Measurements from ENCODE around the gene CDK15.

Gene CDK15

DNA sequence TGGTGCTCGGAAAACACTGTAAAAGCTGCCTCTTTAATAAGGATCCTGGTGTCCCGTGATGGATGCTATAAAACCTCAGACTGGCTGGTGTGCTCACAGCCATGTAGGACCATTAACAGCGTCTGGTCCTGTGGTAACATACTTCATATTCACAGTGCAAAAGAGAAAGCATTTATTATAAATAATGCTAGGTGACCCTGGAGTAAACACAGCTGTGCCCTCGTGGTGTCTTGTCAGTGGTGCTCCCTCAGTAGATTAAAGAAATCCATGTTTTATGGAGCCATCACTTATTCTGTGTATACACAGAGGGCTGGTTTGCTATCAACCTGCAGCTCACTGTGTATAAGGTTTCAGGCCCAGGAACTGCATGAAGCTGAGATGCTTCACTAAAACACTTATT, 106.9 kb downstream of the CDK15 start:
- DNase-seq: no peak

DNA sequence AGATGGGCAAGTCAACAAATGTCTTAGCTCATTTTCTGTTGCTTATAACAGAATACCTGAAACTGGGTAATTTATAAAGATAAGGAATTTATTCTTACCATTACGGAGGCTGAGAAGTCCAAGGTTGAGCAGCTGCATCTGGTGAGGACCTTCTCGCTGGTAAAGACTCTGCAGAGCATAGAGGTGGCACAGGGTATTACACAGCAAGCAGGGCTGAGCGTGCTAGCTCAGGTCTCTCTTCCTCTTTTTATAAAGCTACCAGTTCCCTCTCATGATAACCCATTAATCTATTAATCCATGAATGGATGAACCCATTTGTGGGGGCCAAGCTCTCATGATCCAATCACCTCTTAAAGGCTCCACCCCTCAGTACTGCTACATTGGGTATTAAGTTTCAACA, 109.1 kb downstream of the CDK15 start:
- no peak for DNase-seq

DNA sequence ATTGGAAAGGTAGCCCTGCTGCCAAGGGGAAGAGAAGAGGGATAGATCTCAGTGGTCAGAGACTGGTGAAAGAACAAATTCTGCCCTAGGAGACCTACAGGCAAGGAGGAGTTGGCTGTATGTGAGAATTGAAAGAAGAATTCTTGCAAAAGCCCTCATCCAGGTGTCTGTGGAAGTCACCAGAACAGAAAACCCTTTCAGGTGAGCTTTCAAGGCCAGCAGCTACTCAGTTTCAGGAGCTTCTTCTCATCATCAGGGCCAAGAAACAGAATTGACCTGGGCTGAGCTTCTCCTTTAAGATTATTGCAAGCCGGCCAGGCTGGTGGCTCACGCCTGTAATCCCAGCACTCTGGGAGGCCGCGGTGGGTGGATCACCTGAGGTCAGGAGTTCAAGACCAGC, 110.2 kb downstream of the CDK15 start:
- no peak for DNase-seq

DNA sequence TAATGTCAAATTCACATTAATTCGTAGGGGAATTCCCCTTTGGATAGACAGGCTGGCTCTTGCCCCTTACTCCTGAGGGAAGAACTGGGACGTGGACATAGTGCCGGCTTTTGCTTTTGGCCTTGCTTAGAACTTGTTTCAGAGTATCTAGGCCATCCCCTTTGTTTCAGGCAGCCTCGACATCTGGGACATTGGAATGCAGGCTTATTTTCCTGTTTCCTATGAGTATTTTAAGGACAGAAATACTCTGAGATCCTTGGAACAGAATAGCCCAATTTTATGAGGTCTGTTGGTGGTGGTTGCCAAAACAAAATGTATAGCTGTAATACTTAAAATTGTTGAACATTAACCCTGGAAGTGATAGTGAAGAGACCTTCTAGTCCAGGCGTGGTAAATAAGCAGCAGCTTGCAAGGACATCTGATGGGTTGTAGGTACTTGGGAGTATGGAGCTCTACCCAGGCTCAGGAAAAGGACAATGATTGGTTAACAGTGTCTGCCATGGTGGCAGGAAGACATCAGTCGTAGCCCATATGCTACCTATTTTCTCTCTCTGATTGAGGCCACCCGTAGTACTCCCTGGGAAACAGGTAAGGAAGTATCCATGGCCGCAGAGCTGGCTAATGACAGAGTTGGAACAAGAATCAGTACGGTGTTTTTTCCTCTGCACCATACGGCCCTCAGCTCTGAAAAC, 112.4 kb downstream of the CDK15 start:
- DNase-seq: no peak

DNA sequence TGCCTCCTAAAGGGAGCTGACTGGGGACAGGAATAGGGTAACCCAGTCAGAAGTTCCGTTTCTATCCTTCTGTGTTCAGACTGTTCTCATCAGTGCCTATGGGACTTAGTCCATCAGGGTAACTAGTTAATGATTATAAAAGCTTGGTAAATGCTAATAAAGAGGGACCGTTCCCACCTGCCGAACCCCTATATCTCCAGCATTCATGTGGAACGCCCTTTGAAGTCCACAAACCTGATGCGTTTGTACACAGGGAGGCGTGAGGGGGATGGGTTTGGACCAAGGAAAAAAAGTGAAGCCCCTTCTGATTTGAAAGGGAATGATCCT, 112.9 kb downstream of the CDK15 start:
- DNase-seq: no peak

DNA sequence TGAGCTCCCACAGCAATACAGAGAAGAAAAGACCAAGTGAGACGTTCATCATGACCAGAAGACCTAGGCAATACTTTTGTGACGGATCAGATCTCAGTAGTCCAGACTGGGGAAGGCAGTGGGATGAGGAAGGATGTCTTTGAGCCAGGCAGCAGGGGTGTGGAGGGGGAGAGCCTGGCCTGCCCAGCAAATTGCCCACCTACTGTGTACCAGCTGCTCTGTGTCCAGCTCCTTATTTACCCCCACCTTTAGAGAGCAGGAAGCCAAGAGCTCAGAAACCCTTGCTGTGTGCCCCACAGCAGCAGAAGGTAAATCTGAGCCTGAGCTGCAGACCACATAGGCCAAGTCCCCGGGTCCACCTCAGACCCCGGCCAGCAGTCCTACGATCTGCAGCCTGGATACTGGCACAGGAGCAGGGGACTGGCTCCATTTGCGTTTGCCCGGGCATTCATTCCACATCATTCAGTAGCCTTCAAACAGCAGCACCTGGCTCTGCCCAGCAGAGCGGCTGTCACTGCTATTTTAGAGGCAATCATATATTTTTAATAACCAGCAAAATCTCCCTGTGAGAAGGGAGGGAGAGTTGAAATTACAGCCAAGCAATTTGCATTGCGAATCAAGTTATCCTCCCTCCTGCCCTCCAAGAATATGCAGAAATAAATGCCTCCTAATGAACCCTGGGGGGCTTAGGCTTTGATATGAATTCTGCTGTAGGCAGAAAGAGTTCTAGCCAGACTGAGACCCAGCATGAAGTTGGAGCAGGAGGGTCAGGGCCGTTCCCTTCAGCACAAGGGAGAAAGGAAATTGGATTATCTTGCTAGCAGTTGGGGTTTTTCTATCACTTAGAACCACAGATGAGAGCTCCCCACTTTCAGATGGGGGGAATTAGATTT, 117.3 kb downstream of the CDK15 start:
- DNase-seq: no peak

DNA sequence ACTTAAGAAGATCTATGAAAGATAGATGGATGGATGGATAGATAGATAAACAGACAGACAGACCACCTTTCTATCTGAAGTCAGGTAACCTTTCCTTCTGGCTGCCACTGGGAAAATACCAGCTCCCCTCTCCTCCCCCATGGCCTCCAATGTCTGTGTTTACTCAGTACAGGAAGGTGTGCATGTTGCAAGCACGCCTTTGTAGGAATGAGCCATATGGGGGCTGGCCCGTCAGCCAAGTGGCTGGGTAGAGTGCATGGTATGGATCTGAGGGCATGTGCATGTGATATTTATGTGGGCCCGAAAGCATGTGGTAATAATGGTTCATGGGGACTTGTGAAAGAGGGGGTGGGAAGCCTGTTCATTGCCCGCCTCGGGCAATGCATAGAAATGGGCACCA, 118.1 kb downstream of the CDK15 start:
- no peak for DNase-seq

DNA sequence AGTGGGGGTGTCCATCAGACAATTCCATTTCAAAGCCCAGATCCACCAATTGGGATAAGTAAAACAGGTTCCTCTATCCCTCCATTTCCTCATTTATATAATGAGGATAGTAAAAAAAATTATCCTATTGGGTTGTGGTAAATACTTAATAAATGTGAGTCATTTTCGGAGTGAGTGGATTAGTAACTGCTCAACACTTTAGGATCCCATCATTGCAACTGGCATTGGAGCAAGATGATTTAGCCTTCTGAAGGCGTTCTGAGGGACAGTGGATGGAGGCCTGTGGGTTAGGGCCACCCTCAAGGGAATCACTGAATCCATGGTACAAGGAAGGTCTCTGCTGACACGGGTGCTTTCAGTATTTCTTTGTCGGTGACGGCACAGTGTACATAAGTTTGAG, 118.7 kb downstream of the CDK15 start:
- no peak for DNase-seq

DNA sequence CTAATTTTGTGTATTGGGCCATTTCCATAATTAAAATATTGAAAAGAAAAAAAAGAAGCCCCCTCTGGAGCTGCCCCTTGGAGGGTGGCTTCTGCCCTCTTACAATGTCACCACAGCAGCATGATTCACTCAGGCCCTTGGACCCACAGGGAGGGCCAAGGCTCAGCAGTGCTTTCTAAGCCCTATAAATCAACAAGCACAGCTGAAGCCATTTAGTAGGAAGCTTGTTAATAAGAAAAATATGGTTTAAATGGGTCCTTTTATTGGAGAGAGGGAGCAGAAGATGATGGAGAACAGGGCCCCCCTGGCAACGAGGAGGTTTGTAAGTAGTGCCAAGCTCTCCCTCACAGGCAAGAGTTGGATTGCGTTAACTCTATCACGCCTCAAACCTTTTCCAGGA, 119.7 kb downstream of the CDK15 start:
- no peak for DNase-seq

DNA sequence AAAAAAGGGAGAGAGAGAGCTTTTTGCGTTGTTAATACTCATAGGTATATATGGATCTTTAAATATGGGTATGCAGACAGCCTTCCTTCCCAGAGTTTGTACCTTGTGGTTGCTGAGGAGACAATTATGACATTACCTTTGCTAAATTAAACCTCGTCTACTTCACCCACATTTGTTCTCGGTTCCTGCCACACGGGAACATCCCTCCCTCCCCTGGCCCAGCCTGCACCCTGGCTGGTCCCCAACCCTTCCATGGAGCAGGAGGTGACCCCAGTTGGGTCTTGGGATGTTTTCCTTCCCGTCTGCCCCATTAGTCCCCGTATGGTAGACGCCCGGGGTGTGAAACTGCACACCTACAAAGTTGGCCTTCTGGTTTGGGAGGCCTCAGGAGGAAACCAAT, 122.0 kb downstream of the CDK15 start:
- DNase-seq: no peak

DNA sequence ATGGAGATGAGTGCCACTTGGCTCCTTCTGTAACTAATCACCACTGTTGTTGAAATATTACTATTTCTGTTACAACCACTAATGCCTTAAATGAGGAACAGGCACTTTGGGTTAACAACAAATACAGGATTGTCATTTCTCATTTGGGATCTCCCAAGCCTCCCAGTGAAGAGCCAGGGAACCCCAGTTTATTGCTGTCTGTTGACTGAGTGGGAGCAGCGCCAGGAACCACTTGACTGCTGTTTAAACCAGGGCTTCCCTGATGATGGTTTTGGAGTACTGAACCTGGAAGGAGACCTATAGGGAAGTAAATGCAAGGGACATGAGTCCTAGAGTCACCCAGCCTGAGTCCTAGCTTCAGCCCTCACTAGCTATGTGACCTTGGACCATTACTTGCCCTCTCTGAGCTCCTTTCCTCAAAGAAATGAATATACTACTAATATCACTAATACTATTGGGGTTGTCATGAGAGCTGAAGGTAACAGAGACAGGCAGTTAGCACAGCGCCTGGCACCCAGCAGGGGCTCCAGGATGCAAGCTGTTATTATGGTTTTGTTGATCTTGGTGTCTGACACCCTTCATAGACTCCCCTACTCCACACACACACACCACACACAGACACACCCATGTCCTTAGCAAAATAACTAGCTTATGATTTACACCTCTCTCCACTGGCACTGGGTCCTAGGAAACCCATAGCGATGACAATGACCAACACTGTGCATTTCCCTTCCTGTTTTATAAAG, 123.1 kb downstream of the CDK15 start:
- no peak for DNase-seq

DNA sequence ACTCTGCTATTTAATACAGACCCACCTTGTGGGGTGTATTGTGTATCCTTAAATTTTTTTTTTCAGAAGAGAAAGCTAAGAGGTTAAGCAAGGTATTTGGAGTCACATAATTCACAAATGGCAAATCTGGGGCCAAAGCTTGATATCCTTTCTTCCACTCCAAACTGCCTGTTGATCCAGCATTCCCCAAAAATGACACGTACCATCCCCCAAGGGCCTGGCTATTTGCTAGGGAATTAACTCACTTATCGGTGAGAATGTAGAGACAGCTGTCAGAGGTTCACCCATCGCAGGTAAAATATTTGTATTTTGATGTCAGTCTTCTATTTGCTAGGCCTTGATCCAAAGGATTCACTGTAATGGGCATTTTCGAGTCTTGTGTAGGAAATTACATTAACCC, 123.7 kb downstream of the CDK15 start:
- DNase-seq: no peak

DNA sequence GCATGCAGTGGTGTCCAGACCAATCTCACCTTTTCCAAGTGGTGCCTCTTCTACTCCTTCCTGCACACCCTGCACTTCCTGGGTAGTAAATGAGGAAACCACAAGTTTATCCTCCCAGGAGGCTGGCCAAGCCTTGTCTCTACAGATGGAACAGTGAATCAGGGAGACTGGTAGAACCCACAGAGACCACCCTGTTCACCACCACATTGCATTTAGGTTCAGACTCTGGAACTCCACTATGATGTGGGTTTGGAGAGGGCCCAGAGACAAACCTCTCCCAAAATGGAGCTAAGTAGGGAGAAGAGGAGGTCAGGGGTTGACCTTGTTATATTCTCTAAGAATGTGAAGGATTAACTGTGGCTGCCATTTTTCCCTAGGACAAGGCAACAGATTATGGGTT, 124.5 kb downstream of the CDK15 start:
- DNase-seq: no peak

DNA sequence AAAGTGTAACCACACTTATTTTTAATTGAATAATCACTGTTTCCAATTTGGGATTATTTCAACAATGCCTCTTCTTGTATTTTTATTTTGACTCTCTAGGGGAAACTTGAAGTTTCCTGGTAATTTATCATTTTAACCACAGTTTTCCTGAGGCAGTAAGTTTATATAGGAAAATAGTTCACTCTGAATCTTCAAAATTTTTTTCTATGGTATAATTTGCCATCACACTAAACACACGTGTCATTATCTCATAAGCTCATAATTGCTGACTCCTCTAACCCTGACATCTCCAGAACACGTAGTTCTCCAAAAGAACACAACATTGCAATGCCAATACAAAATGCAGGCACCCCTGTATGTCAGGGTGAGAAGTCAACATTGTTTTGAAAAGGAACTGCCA, 125.1 kb downstream of the CDK15 start:
- DNase-seq: no peak

DNA sequence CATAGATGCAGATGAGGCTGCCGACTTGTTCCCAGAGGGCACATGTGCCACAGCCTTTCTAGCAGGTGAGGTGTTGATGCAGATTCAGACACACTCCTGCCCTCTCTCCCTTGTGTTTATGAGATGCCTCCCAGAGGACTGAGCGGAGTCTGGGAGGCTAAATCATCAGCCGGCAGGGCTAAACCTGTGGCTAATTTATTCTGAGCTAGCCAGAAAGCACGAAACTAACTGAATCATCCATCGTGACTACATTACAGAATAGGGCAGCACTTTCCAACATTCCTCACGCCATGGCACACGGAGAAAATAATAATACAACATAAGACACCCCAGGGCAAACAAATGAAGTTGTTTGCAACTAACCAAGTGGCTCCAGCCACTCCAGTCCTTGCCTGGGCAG, 125.6 kb downstream of the CDK15 start:
- no peak for DNase-seq

DNA sequence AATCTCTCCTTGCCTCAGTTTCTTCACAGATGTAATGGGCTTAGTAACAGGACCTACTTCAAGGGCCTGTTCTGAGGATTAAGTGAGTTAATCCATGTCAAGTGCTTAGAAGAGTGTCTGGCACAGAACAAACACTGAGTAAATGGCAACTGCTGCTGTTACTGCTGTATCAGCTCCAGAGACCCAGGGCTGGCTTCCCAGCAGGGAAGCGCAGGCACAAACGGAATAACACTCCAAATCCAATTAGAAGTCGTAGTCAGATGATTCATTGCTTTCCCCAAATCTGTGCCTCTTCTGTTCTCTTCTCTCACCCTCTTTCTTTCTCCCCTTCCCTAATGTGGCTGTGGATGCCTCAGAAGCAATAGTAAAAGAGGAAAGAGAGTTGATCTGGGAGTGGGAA, 126.2 kb downstream of the CDK15 start:
- DNase-seq: no peak

DNA sequence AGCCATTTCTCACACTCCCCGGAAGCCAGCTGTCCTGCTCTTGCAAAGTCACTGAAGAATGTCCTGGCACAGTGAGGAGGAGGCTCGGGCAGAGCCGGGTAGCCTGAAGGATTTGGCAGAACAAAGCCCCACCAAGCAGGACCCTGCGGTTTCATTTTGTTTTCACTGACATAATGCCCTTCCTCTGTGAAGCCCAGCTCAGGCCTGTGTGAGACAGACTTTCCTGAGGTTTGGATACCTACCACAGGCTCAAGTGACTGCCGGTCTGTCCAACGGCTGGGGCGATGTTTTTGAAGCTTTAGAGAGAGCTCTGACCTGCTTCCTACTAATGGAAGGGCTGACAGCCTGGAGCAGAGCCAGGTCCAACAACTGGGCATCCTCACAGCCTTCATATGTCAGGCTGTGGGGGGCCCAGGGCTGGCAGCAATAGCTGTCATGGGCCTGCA, 127.5 kb downstream of the CDK15 start:
- DNase-seq: no peak

DNA sequence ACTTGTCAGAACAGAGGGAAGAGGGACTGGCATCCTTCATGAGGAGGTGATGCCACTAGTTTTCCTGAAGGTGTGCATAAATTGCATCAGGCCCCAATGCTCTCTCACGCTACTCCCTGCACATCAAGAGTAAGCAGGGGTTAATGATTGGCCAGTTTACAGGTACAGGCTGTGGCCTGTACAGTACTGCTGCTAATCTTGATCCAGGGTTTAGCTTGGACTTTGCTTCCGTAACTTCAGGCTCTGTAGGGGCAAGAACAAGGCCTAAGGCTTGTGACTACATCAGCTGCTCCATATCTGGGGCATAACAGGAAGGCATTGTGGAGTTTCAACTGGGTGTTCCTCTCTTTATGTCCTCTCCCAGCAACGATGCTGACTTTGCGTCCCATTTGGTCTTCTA, 130.5 kb downstream of the CDK15 start:
- DNase-seq: no peak

DNA sequence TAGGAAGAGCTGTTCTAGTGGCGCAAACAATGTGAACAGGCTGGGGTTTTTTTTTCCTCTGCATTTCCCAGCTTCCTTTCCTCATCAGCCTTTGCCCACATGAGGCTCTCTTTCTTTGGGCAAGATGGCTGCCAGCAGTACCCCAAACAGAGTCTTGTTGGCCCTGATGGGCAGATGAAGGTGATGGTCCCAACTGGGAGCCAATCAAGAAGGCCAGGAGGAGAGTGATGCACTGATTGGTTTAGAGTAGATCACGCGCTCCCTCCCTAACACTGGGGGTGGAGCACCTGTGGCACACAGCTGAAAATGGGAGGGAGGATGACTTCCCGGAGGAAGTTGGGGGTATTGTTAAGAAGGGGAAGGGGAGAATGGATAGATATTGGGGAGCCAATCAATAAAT, 131.0 kb downstream of the CDK15 start:
- DNase-seq: no peak

DNA sequence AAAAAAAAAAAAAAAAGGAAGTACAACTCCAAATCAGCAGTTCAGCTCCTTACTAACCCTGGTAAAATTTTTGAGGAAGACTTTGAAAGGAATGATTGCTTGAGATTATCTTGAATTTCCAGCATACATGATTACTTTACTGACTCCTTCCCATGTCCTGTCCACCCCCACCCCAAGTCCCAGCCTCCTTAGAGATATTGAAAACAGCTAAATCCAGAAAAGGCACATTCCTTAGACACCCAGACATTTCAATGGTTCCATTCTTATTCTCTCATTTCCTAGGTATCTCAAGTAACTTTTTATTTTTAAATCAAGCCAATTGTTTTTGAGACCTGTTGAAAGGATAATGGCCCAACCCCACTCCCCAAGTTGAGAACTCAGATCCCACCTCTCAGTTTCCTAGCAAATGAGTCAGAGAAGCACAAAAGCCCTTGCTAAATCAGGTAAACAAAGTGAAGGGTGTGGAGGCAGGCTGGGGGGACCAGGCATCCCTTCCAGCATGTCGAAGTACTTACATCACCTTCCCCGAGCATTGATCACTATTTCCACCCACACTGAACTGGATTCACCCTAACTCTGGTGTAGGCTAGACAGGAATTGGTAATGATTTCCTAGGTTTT, 131.9 kb downstream of the CDK15 start:
- no peak for DNase-seq

DNA sequence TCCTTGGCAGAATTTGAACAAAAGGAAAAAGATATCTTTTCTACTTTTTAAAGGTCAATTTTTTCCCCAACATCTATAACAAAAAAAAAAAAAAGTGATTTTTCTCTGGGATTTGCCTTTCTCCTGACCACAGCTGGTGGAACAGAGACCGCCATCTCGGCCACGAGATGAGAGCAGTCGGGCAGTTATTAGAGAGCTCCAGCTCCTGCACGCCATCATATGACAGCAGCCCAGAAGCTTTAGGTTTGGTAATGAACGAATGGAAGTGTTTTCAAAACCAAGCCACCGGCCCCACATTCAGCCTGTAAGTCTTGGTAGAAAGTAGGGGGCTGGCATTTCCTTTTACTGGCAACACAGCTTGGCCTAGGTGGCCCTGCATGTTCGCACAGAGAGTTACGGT, 132.4 kb downstream of the CDK15 start:
- no peak for DNase-seq

DNA sequence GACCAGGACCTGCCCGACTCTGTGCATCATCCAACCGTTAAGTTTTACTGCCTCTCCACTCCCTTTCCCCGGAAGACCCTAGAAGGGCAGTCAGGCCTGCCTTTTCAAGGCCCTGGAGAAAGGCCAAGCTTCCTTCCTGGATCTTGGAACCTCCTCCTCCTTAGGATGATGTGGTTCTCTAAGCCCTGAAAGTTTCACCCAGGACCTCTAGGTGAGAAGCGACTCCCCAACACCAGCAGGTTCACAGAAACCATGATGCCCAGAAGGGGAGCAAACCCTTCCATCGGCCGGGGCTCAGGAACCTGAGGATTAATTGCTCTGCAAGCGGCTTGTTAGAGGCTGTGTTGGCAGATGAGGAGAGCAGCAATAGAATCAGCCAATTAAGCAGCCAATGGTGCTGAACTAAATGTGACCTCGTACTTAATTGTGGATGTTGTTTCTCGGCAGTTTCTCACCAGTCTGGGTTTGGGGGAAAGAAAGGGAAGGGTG, 133.2 kb downstream of the CDK15 start:
- DNase-seq: no peak

DNA sequence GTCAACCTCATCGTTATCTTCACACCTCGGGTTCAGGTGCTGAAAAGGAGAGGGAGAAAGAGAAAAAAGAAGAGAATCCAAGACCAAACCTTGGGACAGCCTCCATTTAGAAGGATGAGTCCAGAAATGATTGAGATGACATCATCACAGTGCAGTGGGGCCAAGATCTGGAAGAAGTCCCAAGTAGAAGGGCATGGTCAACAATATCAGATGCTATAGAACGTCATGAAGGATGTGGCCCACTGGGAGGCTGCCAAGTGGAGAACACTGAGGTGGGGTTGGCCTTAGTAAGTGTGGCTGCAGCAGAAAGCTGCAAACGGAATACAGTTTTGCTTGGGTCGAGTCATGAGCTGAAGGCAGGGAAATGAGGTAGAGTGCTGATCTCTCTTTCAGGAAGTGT, 136.2 kb downstream of the CDK15 start:
- no peak for DNase-seq

All from activated CD4-positive, alpha-beta T cell treated with anti-CD3 and anti-CD28 coated beads, Interleukin-2, amount 50 U/mL, for 1 hour (primary cell).